H9 (cell line): ENCODE data around the gene APOM. TPM values are rescaled to one million over a fixed set of nuclear protein-coding genes. Genes with fewer than 3 reads are reported as not detected.

Source experiments
- DNase-seq: peaks from one replicate; pipeline ENCODE4 v3.0.0-alpha.2; 2017
- H2AFZ ChIP-seq: one replicate; pipeline ENCODE4 v1.6.1; 2013; ENCODE audit warnings: mild to moderate bottlenecking, low read length, control low read depth, moderate library complexity
- H2AK5ac ChIP-seq: 2 replicates; pipeline ENCODE4 v1.6.1; 2013; ENCODE audit warnings: low read length, control low read depth, mixed read lengths; ENCODE audit not compliant: insufficient read length
- H2BK120ac ChIP-seq: one replicate; pipeline ENCODE4 v1.6.1; 2013; ENCODE audit warnings: low read depth, mild to moderate bottlenecking, low read length, control low read depth, inconsistent platforms; ENCODE audit not compliant: poor library complexity, severe bottlenecking
- H2BK12ac ChIP-seq: 2 replicates; pipeline ENCODE4 v1.6.1; 2013; ENCODE audit warnings: low read length, control low read depth, mixed read lengths, low read depth; ENCODE audit not compliant: insufficient read length
- H2BK15ac ChIP-seq: 2 replicates; pipeline ENCODE4 v1.6.1; 2013; ENCODE audit warnings: low read depth, low read length, control low read depth
- H2BK20ac ChIP-seq: one replicate; pipeline ENCODE4 v1.6.1; 2013; ENCODE audit warnings: low read depth, mild to moderate bottlenecking, low read length, control low read depth, inconsistent platforms; ENCODE audit not compliant: poor library complexity, severe bottlenecking
- H2BK5ac ChIP-seq: 2 replicates; pipeline ENCODE4 v1.6.1; 2013; ENCODE audit warnings: low read length, control low read depth, mixed read lengths; ENCODE audit not compliant: insufficient read length
- H3K14ac ChIP-seq: 2 replicates; pipeline ENCODE4 v1.6.1; 2013; ENCODE audit warnings: low read length, control low read depth; ENCODE audit not compliant: insufficient read depth
- H3K18ac ChIP-seq: 2 replicates; pipeline ENCODE4 v1.6.1; 2013; ENCODE audit warnings: low read depth, mild to moderate bottlenecking, mixed read lengths, low read length, control low read depth; ENCODE audit not compliant: insufficient read length
- H3K23ac ChIP-seq: 2 replicates; pipeline ENCODE4 v1.6.1; 2013; ENCODE audit warnings: low read length, control low read depth, mixed read lengths, low read depth; ENCODE audit not compliant: insufficient read length
- H3K23me2 ChIP-seq: 2 replicates; pipeline ENCODE4 v1.6.1; 2013; ENCODE audit warnings: low read depth, mild to moderate bottlenecking, mixed read lengths, low read length, control low read depth; ENCODE audit not compliant: insufficient read length, poor library complexity, severe bottlenecking
- H3K27ac ChIP-seq: 2 replicates; pipeline ENCODE4 v1.5.1; 2013; ENCODE audit warnings: low read length, control low read depth, mixed read lengths, low read depth; ENCODE audit not compliant: insufficient read length
- H3K27me3 ChIP-seq: 2 replicates; pipeline ENCODE4 v1.6.1; 2013; ENCODE audit warnings: low read length, control low read depth, inconsistent platforms; ENCODE audit not compliant: insufficient read depth
- H3K4ac ChIP-seq: 2 replicates; pipeline ENCODE4 v1.6.1; 2013; ENCODE audit warnings: low read depth, mild to moderate bottlenecking, control low read depth, inconsistent platforms, low read length, moderate library complexity
- H3K4me1 ChIP-seq: 2 replicates; pipeline ENCODE4 v1.6.1; 2013; ENCODE audit warnings: low read length, control low read depth, inconsistent platforms; ENCODE audit not compliant: insufficient read depth
- H3K4me2 ChIP-seq: 2 replicates; pipeline ENCODE4 v1.6.1; 2013; ENCODE audit warnings: low read length, control low read depth, mixed read lengths; ENCODE audit not compliant: insufficient read length, insufficient read depth
- H3K56ac ChIP-seq: 2 replicates; pipeline ENCODE4 v1.6.1; 2013; ENCODE audit warnings: low read depth, mild to moderate bottlenecking, mixed read lengths, low read length, control low read depth; ENCODE audit not compliant: insufficient read length
- H3K79me1 ChIP-seq: 2 replicates; pipeline ENCODE4 v1.6.1; 2013; ENCODE audit warnings: low read depth, mild to moderate bottlenecking, moderate library complexity, low read length, control low read depth, inconsistent platforms; ENCODE audit not compliant: insufficient read depth, poor library complexity, severe bottlenecking
- H3K79me2 ChIP-seq: 2 replicates; pipeline ENCODE4 v1.6.1; 2013; ENCODE audit warnings: low read length, control low read depth, inconsistent platforms; ENCODE audit not compliant: insufficient read depth
- H3K9ac ChIP-seq: 2 replicates; pipeline ENCODE4 v1.6.1; 2013; ENCODE audit warnings: low read length, control low read depth, mixed read lengths; ENCODE audit not compliant: insufficient read length; ENCODE audit errors: extremely low read depth
- H3K9me3 ChIP-seq: one replicate; pipeline ENCODE4 v1.6.1; 2013; ENCODE audit warnings: low read depth, low read length, inconsistent platforms; ENCODE audit not compliant: control insufficient read depth
- H3T11ph ChIP-seq: one replicate; pipeline ENCODE4 v1.6.1; 2013; ENCODE audit warnings: mild to moderate bottlenecking, low read length, control low read depth, inconsistent platforms
- H4K20me1 ChIP-seq: one replicate; pipeline ENCODE4 v1.6.1; 2013; ENCODE audit not compliant: control insufficient read depth, insufficient read length, insufficient read depth
- H4K5ac ChIP-seq: 2 replicates; pipeline ENCODE4 v1.6.1; 2013; ENCODE audit warnings: low read depth, mild to moderate bottlenecking, mixed read lengths, low read length, control low read depth; ENCODE audit not compliant: insufficient read length
- H4K8ac ChIP-seq: replicated peaks from 2 replicates; pipeline ENCODE4 v1.6.1; 2013; ENCODE audit warnings: low read length, control low read depth, mixed read lengths, low read depth; ENCODE audit not compliant: insufficient read length
- H4K91ac ChIP-seq: 2 replicates; pipeline ENCODE4 v1.6.1; 2013; ENCODE audit warnings: low read depth, mild to moderate bottlenecking, moderate library complexity, mixed read lengths, low read length, control low read depth; ENCODE audit not compliant: insufficient read length
- H3K27ac Mint-ChIP-seq, 3 experiments: 2 replicates in 2 of 3; 3 replicates in 1 of 3; pipeline ENCODE4 v1.8.0; 2020 to 2021; ENCODE audit warnings: mixed read lengths in 3 of 3, mild to moderate bottlenecking in 1 of 3, moderate library complexity in 1 of 3
- H3K27me3 Mint-ChIP-seq: 2 replicates; pipeline ENCODE4 v1.8.0; 2021; ENCODE audit warnings: low read depth, mild to moderate bottlenecking, moderate library complexity, mixed read lengths
- H3K36me3 Mint-ChIP-seq, 3 experiments: 2 replicates in 2 of 3; 3 replicates in 1 of 3; pipeline ENCODE4 v1.8.0; 2020 to 2021; ENCODE audit warnings: low read depth in 3 of 3, mixed read lengths in 3 of 3; ENCODE audit not compliant: insufficient read depth in 1 of 3
- H3K4me1 Mint-ChIP-seq, 2 experiments: 2 replicates each; pipeline ENCODE4 v1.8.0; 2020; ENCODE audit warnings: mixed read lengths in 2 of 2
- H3K4me3 Mint-ChIP-seq, 2 experiments: 2 replicates in 1 of 2; 3 replicates in 1 of 2; pipeline ENCODE4 v1.8.0; 2020 to 2021; ENCODE audit warnings: mild to moderate bottlenecking in 2 of 2, mixed read lengths in 2 of 2, moderate library complexity in 1 of 2
- H3K9me3 Mint-ChIP-seq, 2 experiments: 2 replicates in 1 of 2; 3 replicates in 1 of 2; pipeline ENCODE4 v1.8.0; 2020; ENCODE audit warnings: mild to moderate bottlenecking in 2 of 2, mixed read lengths in 2 of 2, moderate library complexity in 1 of 2
- WGBS: extraction: QIAGEN DNeasy Blood & Tissue Kit; methylation state at CpG from one replicate; pipeline ENCODE4 v1.1.7; 2013; ENCODE audit warnings: missing lambda C conversion rate, low lambda C conversion rate, mixed read lengths; ENCODE audit not compliant: insufficient read length; ENCODE audit errors: extremely low coverage; 5-methylcytosine and 5-hydroxymethylcytosine counted together
- total RNA-seq: library from RNA; stranded (reverse); gene quantifications from 2 replicates; pipeline ENCODE4 v1.2.1, GENCODE V29; 2021
- TF ChIP-seq, protein P1 (sequence below): fragments of 200-600 bp; sonication (generic); conservative IDR thresholded peaks from 3 replicates; pipeline ENCODE4 v1.8.0; 2021; ENCODE audit warnings: antibody characterized with exemption, mild to moderate bottlenecking

Gene APOM
- total RNA-seq, 1 experiment from 2014 or later: 3.6 TPM

DNA sequence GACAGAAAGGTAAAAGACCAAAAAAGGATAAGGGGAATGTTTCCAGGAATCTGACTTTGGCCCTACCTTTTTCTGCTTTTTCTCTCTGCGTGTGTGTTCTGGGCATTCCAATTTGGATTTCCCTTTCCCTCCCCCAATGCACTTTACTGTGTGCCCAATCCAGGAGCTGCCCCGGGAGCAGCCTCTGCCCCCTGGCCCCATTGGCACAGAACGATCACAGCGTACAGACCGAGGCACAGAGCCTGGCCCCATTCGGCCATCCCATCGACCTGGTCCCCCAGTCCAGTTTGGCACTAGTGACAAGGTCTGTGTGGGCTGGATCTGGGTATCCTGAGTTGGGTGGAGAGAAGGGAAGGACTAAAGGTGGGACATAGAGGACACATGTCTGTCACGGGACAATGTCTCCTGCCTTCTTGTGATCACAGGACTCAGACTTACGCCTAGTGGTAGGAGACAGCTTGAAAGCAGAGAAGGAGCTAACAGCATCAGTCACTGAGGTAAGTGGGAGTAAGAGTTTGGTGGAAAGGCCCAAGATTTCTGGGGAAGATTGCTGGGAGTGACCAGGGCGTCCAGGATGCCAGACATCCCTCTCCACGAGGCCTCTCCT, 20.6 kb upstream of the APOM start:
- WGBS: no CpG with 5 or more reads among the region's 11 CpGs
- H3K27ac ChIP-seq: no peak overlapping the region
- Mint-ChIP-seq H3K9me3 (no peaks in the 10 kb centered on the region), H3K4me1 (0 out of 4 replicates have a peak, but pooled peaks cover 0 to 3% of the 10 kb centered on the region in 2 experiments), H3K27me3 (no peaks in the 10 kb centered on the region), H3K27ac (peak overlapping the region in 1 of 3 experiments; percentile 50; a peak in 3 of 7 replicates), H3K4me3 (no peak overlapping the region), H3K36me3 (peaks cover 61 to 94% (median 88%) of the 10 kb centered on the region in 3 experiments)
- H4K5ac ChIP-seq: no peak overlapping the region
- no peak overlapping the region for H3T11ph ChIP-seq
- no peak overlapping the region for H4K91ac ChIP-seq
- no peak overlapping the region for H3K4me2 ChIP-seq
- no peak overlapping the region for H2BK120ac ChIP-seq
- H3K18ac ChIP-seq: no peak overlapping the region
- H3K9me3 ChIP-seq: no peaks in the 10 kb centered on the region
- H2BK15ac ChIP-seq: no peak overlapping the region
- H3K14ac ChIP-seq: no peak overlapping the region
- H2BK12ac ChIP-seq: no peak overlapping the region
- no peak overlapping the region for H3K23ac ChIP-seq
- TF ChIP-seq, protein P1, sequence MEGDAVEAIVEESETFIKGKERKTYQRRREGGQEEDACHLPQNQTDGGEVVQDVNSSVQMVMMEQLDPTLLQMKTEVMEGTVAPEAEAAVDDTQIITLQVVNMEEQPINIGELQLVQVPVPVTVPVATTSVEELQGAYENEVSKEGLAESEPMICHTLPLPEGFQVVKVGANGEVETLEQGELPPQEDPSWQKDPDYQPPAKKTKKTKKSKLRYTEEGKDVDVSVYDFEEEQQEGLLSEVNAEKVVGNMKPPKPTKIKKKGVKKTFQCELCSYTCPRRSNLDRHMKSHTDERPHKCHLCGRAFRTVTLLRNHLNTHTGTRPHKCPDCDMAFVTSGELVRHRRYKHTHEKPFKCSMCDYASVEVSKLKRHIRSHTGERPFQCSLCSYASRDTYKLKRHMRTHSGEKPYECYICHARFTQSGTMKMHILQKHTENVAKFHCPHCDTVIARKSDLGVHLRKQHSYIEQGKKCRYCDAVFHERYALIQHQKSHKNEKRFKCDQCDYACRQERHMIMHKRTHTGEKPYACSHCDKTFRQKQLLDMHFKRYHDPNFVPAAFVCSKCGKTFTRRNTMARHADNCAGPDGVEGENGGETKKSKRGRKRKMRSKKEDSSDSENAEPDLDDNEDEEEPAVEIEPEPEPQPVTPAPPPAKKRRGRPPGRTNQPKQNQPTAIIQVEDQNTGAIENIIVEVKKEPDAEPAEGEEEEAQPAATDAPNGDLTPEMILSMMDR: no peak
- H4K8ac ChIP-seq: no peak overlapping the region
- no peak overlapping the region for H3K9ac ChIP-seq
- no peak overlapping the region for H2AFZ ChIP-seq
- no peak overlapping the region for H2BK5ac ChIP-seq
- peaks cover 2% of the 10 kb centered on the region for H4K20me1 ChIP-seq
- H3K79me2 ChIP-seq: no peaks in the 10 kb centered on the region
- no peak overlapping the region for H3K4ac ChIP-seq
- H3K4me1 ChIP-seq: no peaks in the 10 kb centered on the region
- H2AK5ac ChIP-seq: no peak overlapping the region
- H3K79me1 ChIP-seq: no peaks in the 10 kb centered on the region
- no peak overlapping the region for H3K56ac ChIP-seq
- no peak for DNase-seq
- H3K23me2 ChIP-seq: no peaks in the 10 kb centered on the region
- no peaks in the 10 kb centered on the region for H3K27me3 ChIP-seq
- H2BK20ac ChIP-seq: no peak overlapping the region
